ENCODE data around the gene ATRX.

DNA sequence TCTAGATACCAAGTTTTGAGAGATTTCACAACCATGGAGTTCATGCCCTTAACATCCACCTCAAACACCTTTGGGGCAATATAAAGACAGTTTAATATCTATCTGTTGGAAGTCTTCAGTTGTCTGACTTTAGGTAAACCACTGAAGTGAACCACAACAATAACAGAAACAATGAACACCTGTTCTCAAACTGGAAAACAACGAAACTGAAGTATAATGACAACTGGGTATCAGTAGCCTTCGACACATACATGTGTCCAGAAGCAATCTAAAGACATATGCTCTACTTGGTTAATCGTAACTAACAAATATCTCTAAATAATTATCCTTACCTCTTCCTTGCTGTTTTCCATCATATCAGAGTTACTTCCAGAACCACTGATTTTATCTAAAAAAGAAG is 87.8 kb downstream of the ATRX start:
- TF ChIP-seq ARNT (IDR thresholded peaks at IDR 0.05) (no peak), L3MBTL2 (conservative IDR thresholded peaks at IDR 0.05) (no peak), BHLHE40 (IDR thresholded peaks at IDR 0.05; ENCODE audit: borderline replicate concordance) (no peak), FOXM1 (IDR thresholded peaks at IDR 0.05; ENCODE audit: borderline replicate concordance) (no peak), FOXK2 (IDR thresholded peaks at IDR 0.05) (no peak), HDGF (IDR thresholded peaks at IDR 0.05; ENCODE audit: borderline replicate concordance) (no peak), ZNF384 (IDR thresholded peaks at IDR 0.05) (no peak), CTBP1 (IDR thresholded peaks at IDR 0.05; ENCODE audit: borderline replicate concordance) (no peak), NFRKB (IDR thresholded peaks at IDR 0.05) (no peak)

All from HEK293T (cell line).